Astrocyte (in vitro differentiated cells and primary cell): ENCODE measurements around the gene IL5.
"Not testable (repeated sequence)": the region's sequence is repeated elsewhere in the genome, so short reads cannot be mapped to it uniquely, and the experiment has no call there.

Source experiments
- CTCF ChIP-seq: IDR thresholded peaks from 2 replicates; pipeline ENCODE4 v1.5.1; 2011; ENCODE audit warnings: low read depth, mild to moderate bottlenecking, inconsistent platforms, low read length, moderate library complexity; ENCODE audit not compliant: insufficient read depth
- EZH2 ChIP-seq: IDR thresholded peaks from 2 replicates; pipeline ENCODE4 v1.6.1; 2012; ENCODE audit warnings: mild to moderate bottlenecking, low read length, inconsistent platforms; ENCODE audit not compliant: insufficient read depth

- not testable (repeated sequence) for TF ChIP-seq CTCF, EZH2
Observed at GRCh38 chr5:132524877-132525276, 18.4 kb downstream of the IL5 start.
